Posterior cingulate gyrus (tissue), 11 donors: ENCODE measurements around the gene ABHD15.
A peak's percentile ranks its signal among the peaks of the same experiment; 100 is the strongest.

ENCODE experiments used
- DNase-seq, 10 donors: peaks; one replicate each; pipeline versions ENCODE4 v3.0.0 to v3.0.0-alpha.2; 2020 to 2021; ENCODE audit warnings: mixed read lengths in 3 of 10
- intact Hi-C: fragments of 100-400 bp; cut with DNase I; formaldehyde crosslinking; loops from one replicate; pipeline ENCODE4 v1.15.1; 2023

Gene ABHD15

GRCh38 chr17:29595107-29595942 lies 28.5 kb upstream of the ABHD15 start:
- peak in 3 of 10 donors; percentile 34 to 75 (median 54) for DNase-seq
- intact Hi-C loops, result no loop called here

DNA sequence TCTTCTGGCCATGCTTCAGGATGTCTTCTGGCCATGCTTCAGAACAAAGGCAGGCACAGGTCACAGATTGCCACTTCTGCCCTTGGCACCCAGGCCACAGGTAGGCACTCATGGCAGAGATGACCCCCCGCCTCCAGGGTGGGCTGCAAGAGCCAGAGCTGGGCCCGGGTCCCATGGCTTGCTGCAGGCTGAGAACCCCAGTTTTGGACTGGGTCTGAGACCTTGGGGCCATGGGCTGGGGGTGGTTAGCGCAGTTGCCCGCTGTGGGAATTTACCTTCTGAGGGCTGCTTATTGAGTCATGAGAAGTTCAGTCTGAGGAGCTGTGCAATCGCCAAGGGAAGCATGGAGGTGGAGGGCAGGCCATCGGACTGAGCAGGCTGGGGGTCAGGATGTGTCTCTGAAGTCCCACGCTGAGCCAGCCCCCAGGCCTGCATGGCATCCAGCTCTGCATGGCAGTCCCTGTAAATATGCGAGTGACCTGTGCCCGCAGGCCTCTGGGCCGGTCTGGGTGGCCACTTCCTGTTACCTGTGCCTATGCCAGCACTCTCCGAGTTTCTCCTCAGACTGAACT lies 27.8 kb upstream of the ABHD15 start:
- peak in 2 of 10 donors; percentile 51 to 64 for DNase-seq
- intact Hi-C loops, result no loop called here

- intact Hi-C loops, result loop anchor here (1.0 kb wide), 1 partner anchor 19 kb away; no protein-coding TSS in a partner anchor
- peak in 3 of 10 donors; percentile 66 to 87 (median 85) for DNase-seq
Measured at GRCh38 chr17:29593591-29594518, 27.0 kb upstream of the ABHD15 start.

GRCh38 chr17:29592850-29593551 lies 26.2 kb upstream of the ABHD15 start, which contains the start of gene ANKRD13B:
ANKRD13B (plus strand) TSS chr17:29593132; CDS start chr17:29593622, 490 bp downstream.
- peak; percentile 66 to 96 (median 77) for DNase-seq
- intact Hi-C loops, result loop anchor here (1.0 kb wide), 1 partner anchor 20 kb away; no protein-coding TSS in a partner anchor

DNA sequence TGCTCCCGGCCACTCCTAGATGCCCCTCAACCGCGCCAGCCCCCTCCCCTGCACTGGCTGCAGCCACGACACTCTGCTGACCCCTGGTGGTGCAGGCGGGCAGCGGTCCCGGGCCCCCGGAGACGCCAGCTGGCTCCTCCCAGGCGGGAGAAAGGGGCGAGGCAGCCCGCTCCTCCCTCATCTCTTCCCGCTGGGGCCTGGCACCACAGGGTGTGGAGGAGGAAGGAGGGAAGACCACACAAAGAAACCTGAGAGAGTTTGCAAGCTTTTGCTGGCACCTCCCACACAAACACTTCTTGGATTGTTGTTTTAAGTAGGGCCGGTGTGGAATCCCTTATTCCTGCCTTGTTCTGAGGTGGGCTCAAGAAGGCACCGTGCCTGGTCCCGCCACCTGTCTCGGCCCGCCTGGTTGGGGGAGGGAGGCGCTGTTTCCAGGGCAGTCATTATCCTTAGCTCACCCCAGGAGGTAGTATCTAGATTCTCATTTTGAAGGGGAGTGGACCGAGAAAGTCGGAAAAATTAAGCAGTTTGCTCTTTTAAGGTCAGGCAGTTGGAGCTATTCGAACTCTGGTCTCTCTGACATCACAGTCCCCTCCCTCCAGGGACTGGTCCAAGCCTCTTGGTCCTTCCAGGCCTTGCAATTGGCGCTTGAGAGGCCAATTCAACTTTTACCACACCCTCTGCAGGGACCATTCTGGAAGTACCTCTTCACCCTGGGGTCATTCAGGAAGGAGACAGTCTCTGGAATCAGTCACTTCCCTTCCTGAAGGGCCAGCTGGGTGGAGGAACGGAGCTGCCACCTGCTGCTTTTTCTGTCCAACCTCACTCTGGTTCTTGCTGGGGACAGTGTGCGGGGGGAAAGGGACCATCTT lies 25.1 kb upstream of the ABHD15 start:
- intact Hi-C loops, result loop anchor here (1.0 kb wide), 1 partner anchor 12 kb away; no protein-coding TSS in a partner anchor

DNA sequence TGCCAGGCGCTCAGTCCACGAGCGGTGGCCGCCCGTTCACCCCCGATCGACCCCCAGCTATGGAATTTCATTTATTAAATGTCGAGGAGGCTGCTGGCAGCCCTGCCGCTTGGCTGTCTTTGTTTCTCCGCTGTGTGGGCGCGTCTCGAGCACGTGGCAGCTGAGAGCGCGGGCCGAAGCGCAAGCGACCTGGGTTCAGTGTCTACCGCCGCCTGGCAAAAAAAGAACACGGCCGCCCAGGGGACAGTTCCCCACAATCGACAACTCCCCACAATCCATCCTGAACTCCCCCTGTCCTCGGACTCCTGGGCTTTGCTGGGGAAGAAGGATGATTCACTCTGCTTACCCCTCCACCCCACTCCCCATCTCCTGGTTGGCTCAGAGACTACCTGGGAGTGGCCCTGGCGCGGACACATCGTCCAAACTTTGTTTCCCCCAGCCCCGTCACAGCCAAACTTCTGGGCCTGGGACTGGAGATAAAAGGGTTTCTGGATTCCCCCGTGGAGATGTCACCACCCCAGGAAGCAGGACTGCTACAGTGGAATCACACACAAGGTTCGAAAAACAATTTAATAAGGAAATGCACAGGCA lies 24.4 kb upstream of the ABHD15 start:
- intact Hi-C loops, result loop anchor here (1.0 kb wide), 1 partner anchor 11 kb away; no protein-coding TSS in a partner anchor
- DNase-seq, result peak in 5 of 10 donors; percentile 51 to 91 (median 83)

More for the DNA sequence above, 25.1 kb upstream of the ABHD15 start:
- DNase-seq, result peak; percentile 85 to 99 (median 94)

- intact Hi-C loops, result loop anchor here (1.0 kb wide), 1 partner anchor 10 kb away; no protein-coding TSS in a partner anchor
- peak in 4 of 10 donors; percentile 58 to 91 (median 86) for DNase-seq
Measured at GRCh38 chr17:29590411-29591145, 23.7 kb upstream of the ABHD15 start.

GRCh38 chr17:29589524-29590410 lies 22.9 kb upstream of the ABHD15 start, which contains the start of gene GIT1:
GIT1 (minus strand) TSS chr17:29589648; CDS start chr17:29589378, 270 bp downstream.
- intact Hi-C loops, result no loop called here
- DNase-seq, result peak; percentile 69 to 98 (median 84)

GRCh38 chr17:29588562-29589411 lies 21.9 kb upstream of the ABHD15 start:
- peak in 4 of 10 donors; percentile 45 to 91 (median 84) for DNase-seq
- intact Hi-C loops, result no loop called here

GRCh38 chr17:29588017-29588561 lies 21.3 kb upstream of the ABHD15 start:
- intact Hi-C loops, result no loop called here
- DNase-seq, result no peak

DNA sequence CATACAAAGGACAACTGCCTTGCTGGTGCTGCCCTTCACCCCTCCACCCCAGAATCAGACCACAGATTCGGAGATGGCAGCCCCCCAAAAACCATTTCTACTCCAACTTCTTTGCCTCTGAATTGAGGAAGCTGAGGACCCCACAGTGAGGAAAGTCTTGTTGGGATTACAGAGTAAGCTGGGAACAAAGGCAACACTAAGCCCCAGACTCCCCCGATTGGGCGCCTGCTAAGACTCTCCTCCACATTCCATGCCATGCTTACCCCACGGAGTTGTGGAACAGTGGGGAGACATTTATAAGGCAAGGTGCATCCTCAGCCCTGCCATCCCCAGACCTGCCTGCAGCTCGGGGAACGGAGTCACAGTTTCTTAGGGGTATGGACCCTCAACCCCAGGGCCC lies 20.8 kb upstream of the ABHD15 start:
- no peak for DNase-seq
- intact Hi-C loops, result no loop called here

GRCh38 chr17:29586676-29587469 lies 20.0 kb upstream of the ABHD15 start:
- DNase-seq, result no peak
- intact Hi-C loops, result no loop called here

GRCh38 chr17:29585080-29585751 lies 18.4 kb upstream of the ABHD15 start:
- DNase-seq, result peak in 1 of 10 donors; percentile 62
- intact Hi-C loops, result no loop called here
